AG08395 (cell line): ENCODE results near the gene HGS.
A peak's percentile ranks its signal among the peaks of the same experiment; 100 is the strongest.

Source experiments
- DNase-seq: peaks from one replicate; pipeline ENCODE4 v3.0.0; 2012; ENCODE audit warnings: mixed read lengths, low spot score

The HGS gene

GRCh38 chr17:81703747-81704654 is 20.2 kb downstream of the HGS start:
- no peak for DNase-seq

- DNase-seq, result no peak
These were observed 21.9 kb downstream of the HGS start for GRCh38 chr17:81705518-81706231.

GRCh38 chr17:81706232-81706611 is 22.4 kb downstream of the HGS start:
- DNase-seq, result no peak

GRCh38 chr17:81706757-81707624 is 23.2 kb downstream of the HGS start:
- DNase-seq, result no peak

GRCh38 chr17:81707725-81708646 is 24.2 kb downstream of the HGS start:
- DNase-seq, result no peak

DNA sequence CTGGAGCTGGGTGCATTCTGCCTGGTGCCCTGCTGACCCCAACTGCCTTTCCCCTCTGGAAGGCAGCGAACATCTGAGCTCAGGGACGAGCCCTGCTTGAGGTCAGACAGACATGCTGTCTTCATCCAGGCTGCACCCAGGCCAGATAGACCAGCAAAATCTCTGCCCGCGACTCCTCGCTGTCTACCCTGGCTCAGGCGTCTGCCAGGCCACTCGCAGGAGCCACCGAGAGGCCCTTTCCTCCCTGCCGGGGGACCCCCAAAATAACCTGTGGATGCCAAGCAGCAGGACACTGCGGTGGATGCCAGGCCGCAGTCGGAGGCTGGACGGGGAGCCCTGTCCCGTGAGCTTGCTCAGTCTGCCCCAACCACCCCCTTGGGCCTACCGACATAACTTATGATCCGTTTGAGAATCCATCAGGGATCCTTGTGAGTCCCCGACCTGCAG is 25.0 kb downstream of the HGS start:
- DNase-seq, result no peak

- no peak for DNase-seq
These were observed 26.9 kb downstream of the HGS start for GRCh38 chr17:81710514-81711308.

DNA sequence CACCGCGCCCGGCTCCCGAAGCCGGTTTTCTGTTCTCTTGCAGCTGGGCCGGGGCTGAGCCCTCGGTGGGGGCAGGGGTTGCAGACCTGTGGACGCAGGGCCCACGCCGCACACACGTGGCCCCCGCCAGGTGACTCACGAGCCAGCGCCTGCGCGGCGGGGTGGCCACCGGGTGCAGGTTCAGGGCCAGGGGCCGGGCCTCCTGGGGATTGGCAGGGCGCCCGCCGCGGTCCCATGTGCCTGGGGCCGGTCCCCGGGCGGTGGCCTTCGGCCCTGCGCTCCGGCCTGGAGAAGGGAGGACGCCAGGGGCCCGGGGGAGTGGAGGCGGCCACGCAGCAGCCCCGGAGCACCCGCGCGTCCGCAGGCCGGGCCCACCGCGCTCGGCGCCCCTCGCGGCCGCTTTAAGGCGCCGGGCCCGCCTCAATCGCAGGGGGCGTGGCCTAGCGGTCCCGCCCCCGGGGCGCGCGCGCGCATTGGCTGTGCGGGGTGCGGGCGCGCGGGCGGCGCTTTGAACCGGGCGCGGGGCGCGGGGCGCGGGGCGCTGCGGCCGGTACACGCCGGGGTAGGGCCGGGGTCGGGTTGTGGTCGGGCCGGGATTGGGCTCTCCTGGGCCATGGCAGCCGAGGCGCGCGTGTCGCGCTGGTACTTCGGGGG is 28.1 kb downstream of the HGS start, which contains the start of gene SLC25A10:
TSS of gene SLC25A10 (plus strand) at position 471 of the 654 bp plus-strand sequence. CDS start at position 614, 143 bp downstream.
- peak; percentile 91 for DNase-seq

- DNase-seq, result peak; percentile 67
These were observed 28.7 kb downstream of the HGS start for GRCh38 chr17:81712468-81713003.

- DNase-seq, result no peak
These were observed 29.3 kb downstream of the HGS start for GRCh38 chr17:81713004-81713555.

DNA sequence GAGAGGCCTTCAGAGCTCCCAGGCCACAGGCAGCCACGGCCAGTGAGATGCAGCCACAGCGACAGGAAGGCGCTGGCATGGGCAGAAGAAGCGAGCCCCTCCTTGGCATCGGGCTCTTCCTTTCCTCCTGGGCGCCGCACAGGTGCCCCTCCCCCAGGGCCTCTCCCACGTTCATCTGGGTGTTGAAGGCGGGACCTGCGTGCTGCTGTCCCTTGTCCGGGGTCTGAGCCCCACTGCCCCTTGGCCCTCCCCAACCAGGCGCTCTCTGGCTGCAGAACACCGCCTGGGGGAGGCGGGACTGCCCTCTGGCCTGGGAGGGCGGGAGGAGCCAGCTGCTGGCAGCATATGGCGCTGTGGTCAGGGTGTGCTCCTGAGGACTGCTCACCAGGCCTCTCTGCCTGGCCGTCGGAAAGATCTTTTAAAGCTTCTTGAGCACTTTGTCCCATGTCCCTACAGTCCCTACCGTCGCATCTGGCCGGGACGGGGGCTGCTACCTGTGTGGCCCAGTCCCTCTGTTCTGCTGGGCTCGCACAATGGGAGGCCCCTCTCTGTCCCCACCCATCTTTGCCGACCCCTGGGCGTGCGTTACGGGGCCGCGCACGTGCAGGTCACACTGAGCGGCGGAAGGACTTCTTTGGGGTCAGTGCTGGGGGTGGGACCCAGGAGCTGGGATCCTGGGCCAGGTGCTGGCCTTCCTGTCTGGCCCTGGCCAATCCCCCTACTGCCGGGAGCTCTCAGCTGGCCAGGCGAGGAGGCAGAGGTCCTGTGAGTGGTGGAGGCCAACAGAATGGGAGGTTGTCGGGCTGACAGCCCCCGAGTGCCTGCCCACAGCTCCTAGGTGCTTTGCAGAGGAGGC is 30.0 kb downstream of the HGS start:
- DNase-seq, result no peak

- no peak for DNase-seq
These were observed 30.7 kb downstream of the HGS start for GRCh38 chr17:81714412-81715106.

GRCh38 chr17:81715107-81715871 is 31.5 kb downstream of the HGS start:
- no peak for DNase-seq

DNA sequence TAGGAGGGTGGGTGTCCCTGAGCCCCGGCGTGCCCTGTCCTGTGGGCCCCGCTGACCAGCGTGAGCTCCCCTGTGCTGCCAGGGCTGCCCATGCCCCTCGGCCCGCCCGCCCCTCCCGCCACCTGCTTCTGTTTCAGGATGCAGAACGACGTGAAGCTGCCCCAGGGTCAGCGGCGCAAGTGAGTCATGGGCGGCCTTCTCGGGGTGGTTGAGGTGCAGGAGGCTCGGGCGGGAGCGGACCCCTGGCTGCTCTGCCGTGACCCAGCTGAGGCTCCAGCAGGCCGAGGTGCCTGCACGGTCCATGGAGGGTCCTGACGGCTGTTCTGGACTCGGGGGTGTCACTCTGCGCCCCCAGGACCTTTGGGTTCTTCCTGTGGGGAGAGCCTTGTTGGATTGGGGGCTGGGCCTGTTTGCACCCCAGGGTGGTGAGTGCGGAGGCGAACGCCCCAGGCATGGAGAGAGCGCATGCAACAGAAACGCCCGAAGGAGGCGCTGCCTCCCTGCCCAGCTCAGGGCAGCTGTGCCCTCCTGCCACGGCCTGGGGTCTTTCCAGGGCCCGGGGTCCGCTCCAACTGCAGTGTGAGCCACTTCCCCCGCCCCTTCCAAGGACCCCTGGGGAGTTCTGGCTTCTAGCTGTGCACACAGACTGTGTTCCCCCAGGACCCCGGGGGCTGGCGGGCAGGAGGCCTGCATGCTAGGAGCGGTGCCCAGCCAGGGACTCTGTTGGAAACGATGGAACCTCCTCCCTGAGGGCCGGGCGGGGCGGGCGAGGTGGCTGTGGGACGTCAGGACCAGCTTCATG is 32.3 kb downstream of the HGS start:
- DNase-seq, result no peak

GRCh38 chr17:81716674-81716996 is 32.8 kb downstream of the HGS start:
- no peak for DNase-seq
